ENCODE measurements around the gene PPM1F. TPM values are rescaled to one million over a fixed set of nuclear protein-coding genes. Genes with fewer than 3 reads are reported as not detected.
A peak's percentile ranks its signal among the peaks of the same experiment; 100 is the strongest.

Gene PPM1F
- total RNA-seq, 1 donor from 2014 or later: 244 TPM

GRCh38 chr22:21975273-21975672, 22.6 kb upstream of the PPM1F start:
- Mint-ChIP-seq H3K4me3 (ENCODE audit: unreplicated experiment) (no peak overlapping the region), H3K9me3 (ENCODE audit: unreplicated experiment) (no peaks in the 10 kb centered on the region), H3K27me3 (ENCODE audit: unreplicated experiment) (peaks cover 5% of the 10 kb centered on the region), H3K27ac (ENCODE audit: unreplicated experiment) (peak overlapping the region; percentile 52), H3K36me3 (ENCODE audit: low read depth, unreplicated experiment) (peaks cover 25% of the 10 kb centered on the region), H3K4me1 (ENCODE audit: unreplicated experiment) (peaks cover 17% of the 10 kb centered on the region)
- no peak for DNase-seq (ENCODE audit: low spot score)
- no peak for TF ChIP-seq CTCF (IDR thresholded peaks at IDR 0.05; ENCODE audit: unreplicated experiment)

- peaks cover 10% of the 10 kb centered on the region for H3K4me1 Mint-ChIP-seq (ENCODE audit: unreplicated experiment)
- H3K36me3 Mint-ChIP-seq (ENCODE audit: low read depth, unreplicated experiment): peaks cover 25% of the 10 kb centered on the region
- H3K9me3 Mint-ChIP-seq (ENCODE audit: unreplicated experiment): no peaks in the 10 kb centered on the region
- no peak for DNase-seq (ENCODE audit: low spot score)
- H3K27ac Mint-ChIP-seq (ENCODE audit: unreplicated experiment): no peak overlapping the region
- no peak overlapping the region for H3K4me3 Mint-ChIP-seq (ENCODE audit: unreplicated experiment)
- no peak for TF ChIP-seq CTCF (IDR thresholded peaks at IDR 0.05; ENCODE audit: unreplicated experiment)
- H3K27me3 Mint-ChIP-seq (ENCODE audit: unreplicated experiment): peaks cover 5% of the 10 kb centered on the region
These were observed 21.5 kb upstream of the PPM1F start for GRCh38 chr22:21974058-21974649.

GRCh38 chr22:21972806-21973205, 20.2 kb upstream of the PPM1F start:
- peak overlapping the region; percentile 70 for H3K27ac Mint-ChIP-seq (ENCODE audit: unreplicated experiment)
- H3K4me1 Mint-ChIP-seq (ENCODE audit: unreplicated experiment): peaks cover 3% of the 10 kb centered on the region
- peaks cover 36% of the 10 kb centered on the region for H3K36me3 Mint-ChIP-seq (ENCODE audit: low read depth, unreplicated experiment)
- no peak for TF ChIP-seq CTCF (IDR thresholded peaks at IDR 0.05; ENCODE audit: unreplicated experiment)
- peaks cover 3% of the 10 kb centered on the region for H3K27me3 Mint-ChIP-seq (ENCODE audit: unreplicated experiment)
- DNase-seq (ENCODE audit: low spot score): no peak
- no peak overlapping the region for H3K4me3 Mint-ChIP-seq (ENCODE audit: unreplicated experiment)
- no peaks in the 10 kb centered on the region for H3K9me3 Mint-ChIP-seq (ENCODE audit: unreplicated experiment)

GRCh38 chr22:21972293-21972779, 19.7 kb upstream of the PPM1F start:
- Mint-ChIP-seq H3K27me3 (ENCODE audit: unreplicated experiment) (peaks cover 3% of the 10 kb centered on the region), H3K4me1 (ENCODE audit: unreplicated experiment) (peaks cover 3% of the 10 kb centered on the region), H3K36me3 (ENCODE audit: low read depth, unreplicated experiment) (peaks cover 39% of the 10 kb centered on the region), H3K4me3 (ENCODE audit: unreplicated experiment) (no peak overlapping the region), H3K9me3 (ENCODE audit: unreplicated experiment) (no peaks in the 10 kb centered on the region), H3K27ac (ENCODE audit: unreplicated experiment) (peak overlapping the region; percentile 70)
- peak; percentile 85 for TF ChIP-seq CTCF (IDR thresholded peaks at IDR 0.05; ENCODE audit: unreplicated experiment)
- peak; percentile 76 for DNase-seq (ENCODE audit: low spot score)

- Mint-ChIP-seq H3K36me3 (ENCODE audit: low read depth, unreplicated experiment) (peaks cover 44% of the 10 kb centered on the region), H3K27me3 (ENCODE audit: unreplicated experiment) (peaks cover 3% of the 10 kb centered on the region), H3K27ac (ENCODE audit: unreplicated experiment) (no peak overlapping the region), H3K4me3 (ENCODE audit: unreplicated experiment) (no peak overlapping the region), H3K4me1 (ENCODE audit: unreplicated experiment) (peaks cover 3% of the 10 kb centered on the region), H3K9me3 (ENCODE audit: unreplicated experiment) (no peaks in the 10 kb centered on the region)
- TF ChIP-seq CTCF (IDR thresholded peaks at IDR 0.05; ENCODE audit: unreplicated experiment): no peak
- DNase-seq (ENCODE audit: low spot score): no peak
These were observed 19.2 kb upstream of the PPM1F start for GRCh38 chr22:21971858-21972275.

Data from endothelial cell (in vitro differentiated cells).